Activated naive CD8-positive, alpha-beta T cell treated with anti-CD3 and anti-CD28 coated beads, Interleukin-2, amount 10 ng/mL, durations not matched to agents 7 days and 5 days (primary cell): ENCODE results near the gene ZNF629. TPM values are rescaled to one million over a fixed set of nuclear protein-coding genes. Genes with fewer than 3 reads are reported as not detected.
A peak's percentile ranks its signal among the peaks of the same experiment; 100 is the strongest.

Experiments
- ATAC-seq: fragments of 150-1000 bp; cut with Tn5 transposase; one replicate; pipeline ENCODE4 v1.10.0; 2021; ENCODE audit warnings: low read depth, moderate library complexity
- POLR2A ChIA-PET: fragments of 350-600 bp; sonication (Branson Sonifier 250); formaldehyde crosslinking; loops from one replicate; lab custom pipeline; 2021; ENCODE audit warnings: antibody characterized with exemption; lab: Charles Lee
- DNase-seq: peaks from one replicate; pipeline ENCODE4 v3.0.0; 2021
- H3K27ac Mint-ChIP-seq: one replicate; pipeline ENCODE4 v1.8.0; 2022; ENCODE audit warnings: mild to moderate bottlenecking, mixed read lengths
- H3K27me3 Mint-ChIP-seq: one replicate; pipeline ENCODE4 v1.8.0; 2022; ENCODE audit warnings: mild to moderate bottlenecking, moderate library complexity, mixed read lengths
- H3K36me3 Mint-ChIP-seq: one replicate; pipeline ENCODE4 v1.8.0; 2021; ENCODE audit warnings: mild to moderate bottlenecking, mixed read lengths
- H3K4me1 Mint-ChIP-seq: one replicate; pipeline ENCODE4 v1.8.0; 2021; ENCODE audit warnings: mixed read lengths
- H3K4me3 Mint-ChIP-seq: one replicate; pipeline ENCODE4 v1.8.0; 2022; ENCODE audit warnings: mild to moderate bottlenecking, moderate library complexity, mixed read lengths
- H3K9me3 Mint-ChIP-seq: one replicate; pipeline ENCODE4 v1.8.0; 2021; ENCODE audit warnings: mixed read lengths
- total RNA-seq, 2 experiments: library from RNA; stranded (reverse); gene quantifications; one replicate each; pipeline ENCODE4 v1.2.3, GENCODE V29; 2021

The ZNF629 gene
- total RNA-seq, 2 experiments from 2014 or later: 5.2 to 6.0 TPM

DNA sequence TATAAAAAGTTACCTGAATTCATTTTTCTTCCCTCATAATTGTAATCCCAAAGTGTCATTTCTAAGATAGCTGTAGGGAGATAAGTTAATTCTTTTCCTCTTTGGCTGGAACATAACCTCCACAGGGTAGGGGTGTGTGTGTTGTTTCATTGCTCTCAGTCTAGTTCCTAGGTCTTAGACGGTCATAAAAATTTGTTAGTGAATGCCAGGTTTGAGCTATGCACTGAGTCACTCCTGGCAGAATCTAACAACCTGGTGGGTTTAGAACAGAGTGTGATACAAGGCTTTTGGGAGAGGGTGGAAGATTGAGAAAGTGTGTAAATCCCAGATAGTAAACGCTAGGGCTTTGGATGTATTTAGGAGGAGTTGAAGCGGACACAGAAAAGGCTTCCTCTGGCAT is 39.7 kb downstream of the ZNF629 start:
- peaks cover 20% of the 10 kb centered on the region for H3K4me1 Mint-ChIP-seq
- H3K4me3 Mint-ChIP-seq: peak overlapping the region; percentile 94
- no peaks in the 10 kb centered on the region for H3K27me3 Mint-ChIP-seq
- ATAC-seq (no peak), DNase-seq (no peak)
- H3K36me3 Mint-ChIP-seq: peaks cover 20% of the 10 kb centered on the region
- H3K27ac Mint-ChIP-seq: peak overlapping the region; percentile 91
- no peaks in the 10 kb centered on the region for H3K9me3 Mint-ChIP-seq
- POLR2A ChIA-PET: interaction anchor here (0.7 to 2.4 kb wide), 15 partner anchors 11 to 561 kb away, joined by 3 to 15 read pairs (median 5); partner anchors contain the start of genes CFAP119, FBRS, RNF40 and SRCAP

DNA sequence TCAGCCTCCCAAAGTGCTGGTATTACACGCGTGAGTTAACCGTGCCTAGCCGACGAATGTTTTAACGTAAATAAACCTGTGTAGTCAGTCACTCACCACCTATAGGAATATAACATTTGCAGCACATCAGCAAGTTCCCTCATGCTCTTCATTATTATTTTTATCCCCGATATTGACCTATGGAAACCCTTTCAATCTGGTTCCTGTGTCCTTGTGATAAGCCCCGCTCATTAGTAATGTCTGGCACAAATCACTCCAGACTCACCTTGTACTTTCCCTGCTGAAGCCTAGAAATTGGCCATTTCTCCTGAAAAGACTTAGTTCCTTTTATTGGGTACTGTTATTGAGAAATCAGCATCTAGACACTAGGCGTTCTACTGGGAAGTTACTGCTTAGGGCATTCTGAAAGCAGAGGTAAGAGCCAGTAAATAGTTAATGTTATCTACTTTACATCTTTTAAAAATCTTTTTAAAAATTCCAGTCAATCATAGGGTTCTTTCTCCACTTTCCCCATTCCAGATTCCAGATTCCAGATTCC is 40.3 kb downstream of the ZNF629 start:
- H3K27ac Mint-ChIP-seq: peak overlapping the region; percentile 91
- DNase-seq (no peak), ATAC-seq (no peak)
- peaks cover 20% of the 10 kb centered on the region for H3K4me1 Mint-ChIP-seq
- POLR2A ChIA-PET: interaction anchor here (2.0 to 2.4 kb wide), 2 partner anchors 14 to 49 kb away, joined by 12 to 15 read pairs; partner anchors contain the start of genes CFAP119 and SRCAP
- H3K4me3 Mint-ChIP-seq: no peak overlapping the region
- peaks cover 23% of the 10 kb centered on the region for H3K36me3 Mint-ChIP-seq
- H3K27me3 Mint-ChIP-seq: no peaks in the 10 kb centered on the region
- H3K9me3 Mint-ChIP-seq: no peaks in the 10 kb centered on the region

DNA sequence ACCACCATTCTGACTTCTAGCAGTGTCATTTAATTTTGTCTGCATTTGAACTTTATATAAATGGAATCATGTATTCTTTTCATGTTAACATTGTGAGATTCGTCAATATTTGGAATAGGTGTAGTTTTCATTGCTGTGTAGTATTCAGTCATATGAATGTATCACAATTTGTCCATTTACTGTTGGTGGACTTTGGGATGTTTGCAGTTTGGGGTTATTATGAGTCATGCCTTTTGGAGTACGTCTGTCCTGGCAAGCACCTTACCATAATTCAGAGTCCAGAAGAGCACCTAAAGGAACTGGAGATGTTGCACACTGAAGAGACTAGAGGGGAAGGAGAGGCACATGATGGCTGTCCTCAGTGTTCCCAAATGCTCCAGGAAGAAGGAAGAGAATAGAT is 41.9 kb downstream of the ZNF629 start:
- no peak for DNase-seq
- Mint-ChIP-seq H3K9me3 (no peaks in the 10 kb centered on the region), H3K4me1 (peaks cover 22% of the 10 kb centered on the region), H3K36me3 (peaks cover 22% of the 10 kb centered on the region), H3K27ac (peak overlapping the region; percentile 7), H3K27me3 (no peaks in the 10 kb centered on the region), H3K4me3 (no peak overlapping the region)
- no peak for ATAC-seq
- POLR2A ChIA-PET: no interaction called here

DNA sequence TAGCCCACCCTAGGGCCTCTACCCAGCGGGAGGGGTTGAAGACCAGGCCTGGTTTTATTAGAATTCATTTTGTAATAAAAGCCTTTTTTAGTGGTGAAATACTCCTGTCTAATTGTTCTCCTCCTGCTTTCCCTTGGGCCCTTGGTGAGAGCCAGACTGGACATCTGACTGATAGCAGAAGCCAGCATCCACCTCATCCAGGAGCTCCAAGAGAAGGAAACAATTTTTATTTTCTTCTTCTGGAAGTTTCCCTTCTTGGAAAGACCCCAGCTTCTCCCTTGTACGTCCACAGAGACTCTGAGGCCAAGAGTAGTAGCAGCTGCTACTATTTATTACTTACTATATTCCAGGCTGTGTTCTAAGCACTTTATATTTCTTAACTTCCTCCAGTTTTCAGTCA is 42.8 kb downstream of the ZNF629 start:
- Mint-ChIP-seq H3K9me3 (no peaks in the 10 kb centered on the region), H3K4me3 (no peak overlapping the region), H3K27ac (no peak overlapping the region), H3K36me3 (peaks cover 19% of the 10 kb centered on the region), H3K27me3 (no peaks in the 10 kb centered on the region), H3K4me1 (peaks cover 15% of the 10 kb centered on the region)
- ATAC-seq: no peak
- POLR2A ChIA-PET: interaction anchor here (1.0 kb wide), 1 partner anchor 12 kb away, joined by 3 read pairs; no protein-coding TSS in a partner anchor
- no peak for DNase-seq

DNA sequence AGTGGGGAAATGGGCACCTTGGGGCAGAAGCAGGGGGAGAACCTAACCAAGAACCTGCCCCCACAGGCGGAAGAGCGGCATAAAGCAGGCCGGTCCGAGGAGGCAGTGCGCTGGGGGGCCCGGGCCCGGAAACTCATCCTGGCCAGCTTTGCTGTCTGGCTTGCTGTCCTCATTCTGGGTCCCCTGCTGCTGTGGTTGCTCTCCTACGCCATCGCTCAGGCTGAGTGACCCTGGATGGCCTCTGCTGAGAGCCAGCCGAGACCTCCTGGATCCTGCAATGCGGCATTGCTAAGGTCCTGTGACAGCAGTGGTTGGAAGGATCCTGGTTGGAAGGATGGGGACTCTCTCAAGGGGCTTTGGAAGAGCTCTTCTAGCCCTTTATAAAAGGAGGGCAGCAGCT is 43.3 kb downstream of the ZNF629 start:
- Mint-ChIP-seq H3K27ac (peak overlapping the region; percentile 5), H3K4me3 (no peak overlapping the region), H3K4me1 (peaks cover 13% of the 10 kb centered on the region), H3K27me3 (no peaks in the 10 kb centered on the region), H3K36me3 (peaks cover 17% of the 10 kb centered on the region), H3K9me3 (no peaks in the 10 kb centered on the region)
- DNase-seq: no peak
- POLR2A ChIA-PET: interaction anchor here (1.0 kb wide), 1 partner anchor 11 kb away, joined by 3 read pairs; no protein-coding TSS in a partner anchor
- no peak for ATAC-seq

DNA sequence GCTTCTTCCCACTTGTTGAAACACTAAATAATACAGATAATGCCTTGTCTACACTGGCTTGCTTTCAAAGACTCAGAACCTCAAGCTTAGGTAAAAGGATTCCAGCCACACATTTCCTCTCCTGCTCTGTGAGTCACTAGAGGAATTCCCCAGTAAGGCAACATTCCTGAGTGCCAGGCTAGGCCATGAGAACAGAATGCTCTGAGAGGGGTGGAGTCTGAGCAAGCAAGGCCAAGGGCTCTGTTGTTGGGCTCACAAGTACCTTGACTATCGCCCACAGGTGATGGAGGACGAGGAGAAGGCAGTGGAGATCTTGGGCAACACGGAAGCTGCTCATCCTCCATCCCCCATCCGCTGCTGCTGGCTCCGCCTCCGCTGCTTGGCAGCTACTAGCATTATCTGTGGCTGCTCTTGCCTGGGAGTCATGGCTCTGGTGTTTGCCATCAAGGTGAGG is 45.5 kb downstream of the ZNF629 start:
- Mint-ChIP-seq H3K4me3 (no peak overlapping the region), H3K4me1 (peaks cover 3% of the 10 kb centered on the region), H3K27me3 (no peaks in the 10 kb centered on the region), H3K36me3 (peaks cover 17% of the 10 kb centered on the region), H3K27ac (no peak overlapping the region), H3K9me3 (no peaks in the 10 kb centered on the region)
- POLR2A ChIA-PET: no interaction called here
- ATAC-seq (no peak), DNase-seq (no peak)

DNA sequence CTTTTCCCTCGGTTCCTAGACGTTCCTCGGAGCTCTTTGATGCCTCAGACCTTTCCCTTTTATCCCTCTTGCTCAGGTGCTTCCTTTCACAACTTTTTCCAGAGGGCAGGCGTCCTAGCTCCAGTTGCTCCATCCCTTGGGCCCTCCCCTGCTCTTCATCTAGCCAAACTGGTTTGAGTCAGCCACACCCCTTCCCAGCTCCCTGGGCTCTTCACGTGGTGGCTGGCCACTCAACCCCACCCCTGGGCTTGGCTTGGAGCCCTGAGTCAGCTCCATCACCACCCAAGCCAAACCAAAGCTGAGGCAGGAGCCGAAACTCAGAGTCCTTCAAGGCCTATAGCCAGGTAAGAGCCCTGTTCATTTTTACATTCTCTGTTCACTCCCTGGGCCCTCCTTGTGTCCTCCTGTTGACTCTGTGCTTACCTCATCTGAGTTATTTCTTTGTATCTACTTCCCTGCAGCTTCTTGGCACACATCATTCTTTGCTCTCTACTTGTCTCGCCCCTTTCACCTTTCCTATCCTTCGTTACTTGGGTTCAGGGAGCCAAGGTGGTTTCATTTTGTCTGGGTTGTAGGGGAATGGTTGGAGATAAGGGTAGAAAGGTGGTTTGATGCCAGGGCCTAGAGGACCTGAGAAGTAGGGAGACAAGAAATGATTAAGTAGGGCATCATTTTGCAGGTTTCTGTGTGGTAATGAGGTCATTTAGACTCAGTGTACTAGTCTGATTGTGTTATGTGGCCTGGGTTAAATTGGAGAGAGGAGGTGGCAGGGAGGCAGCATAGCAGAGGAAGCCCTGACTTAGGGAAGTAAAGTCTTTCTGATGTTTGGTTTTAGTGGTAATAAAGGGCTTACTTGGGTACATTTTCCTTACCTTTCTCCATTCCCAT is 46.4 kb downstream of the ZNF629 start:
- POLR2A ChIA-PET: no interaction called here
- Mint-ChIP-seq H3K4me3 (no peak overlapping the region), H3K9me3 (no peaks in the 10 kb centered on the region), H3K36me3 (peaks cover 21% of the 10 kb centered on the region), H3K4me1 (peaks cover 3% of the 10 kb centered on the region), H3K27me3 (no peaks in the 10 kb centered on the region), H3K27ac (peak overlapping the region; percentile 3)
- no peak for DNase-seq
- ATAC-seq: no peak

DNA sequence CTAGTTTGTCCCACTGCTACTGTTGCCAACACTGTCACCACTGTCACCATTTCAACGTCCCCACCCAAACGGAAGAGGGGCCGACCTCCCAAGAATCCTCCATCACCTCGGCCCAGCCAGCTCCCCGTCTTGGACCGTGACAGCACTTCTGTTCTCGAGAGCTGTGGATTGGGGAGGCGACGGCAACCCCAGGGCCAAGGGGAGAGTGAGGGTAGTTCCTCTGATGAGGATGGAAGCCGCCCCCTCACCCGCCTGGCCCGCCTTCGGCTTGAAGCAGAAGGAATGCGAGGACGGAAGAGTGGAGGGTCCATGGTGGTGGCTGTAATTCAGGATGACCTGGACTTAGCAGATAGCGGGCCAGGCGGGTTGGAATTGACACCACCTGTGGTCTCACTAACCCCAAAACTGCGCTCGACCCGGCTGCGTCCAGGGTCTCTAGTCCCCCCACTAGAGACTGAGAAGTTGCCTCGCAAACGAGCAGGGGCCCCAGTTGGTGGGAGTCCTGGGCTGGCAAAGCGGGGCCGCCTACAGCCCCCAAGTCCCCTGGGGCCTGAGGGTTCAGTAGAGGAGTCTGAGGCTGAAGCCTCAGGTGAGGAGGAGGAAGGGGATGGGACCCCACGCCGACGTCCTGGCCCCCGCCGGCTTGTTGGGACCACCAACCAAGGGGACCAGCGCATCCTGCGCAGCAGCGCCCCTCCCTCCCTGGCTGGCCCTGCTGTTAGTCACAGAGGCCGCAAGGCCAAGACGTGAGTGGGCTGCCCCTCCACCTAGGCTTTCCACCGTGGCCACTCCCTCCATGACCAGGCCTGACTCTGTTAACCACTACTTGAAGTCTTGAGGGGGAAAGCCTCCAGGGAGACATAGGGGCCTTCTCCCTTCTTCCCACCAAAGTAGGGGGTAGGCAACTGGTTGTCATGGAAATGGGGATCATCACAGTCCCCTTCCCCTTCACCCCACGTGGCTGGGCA is 47.7 kb downstream of the ZNF629 start:
- ATAC-seq: no peak
- Mint-ChIP-seq H3K4me1 (peaks cover 3% of the 10 kb centered on the region), H3K4me3 (no peak overlapping the region), H3K36me3 (peaks cover 18% of the 10 kb centered on the region), H3K9me3 (no peaks in the 10 kb centered on the region), H3K27me3 (no peaks in the 10 kb centered on the region), H3K27ac (peak overlapping the region; percentile 63)
- DNase-seq: no peak
- POLR2A ChIA-PET: interaction anchor here (1.3 kb wide), 1 partner anchor 9 kb away, joined by 4 read pairs; the partner anchor contains the start of gene PHKG2

DNA sequence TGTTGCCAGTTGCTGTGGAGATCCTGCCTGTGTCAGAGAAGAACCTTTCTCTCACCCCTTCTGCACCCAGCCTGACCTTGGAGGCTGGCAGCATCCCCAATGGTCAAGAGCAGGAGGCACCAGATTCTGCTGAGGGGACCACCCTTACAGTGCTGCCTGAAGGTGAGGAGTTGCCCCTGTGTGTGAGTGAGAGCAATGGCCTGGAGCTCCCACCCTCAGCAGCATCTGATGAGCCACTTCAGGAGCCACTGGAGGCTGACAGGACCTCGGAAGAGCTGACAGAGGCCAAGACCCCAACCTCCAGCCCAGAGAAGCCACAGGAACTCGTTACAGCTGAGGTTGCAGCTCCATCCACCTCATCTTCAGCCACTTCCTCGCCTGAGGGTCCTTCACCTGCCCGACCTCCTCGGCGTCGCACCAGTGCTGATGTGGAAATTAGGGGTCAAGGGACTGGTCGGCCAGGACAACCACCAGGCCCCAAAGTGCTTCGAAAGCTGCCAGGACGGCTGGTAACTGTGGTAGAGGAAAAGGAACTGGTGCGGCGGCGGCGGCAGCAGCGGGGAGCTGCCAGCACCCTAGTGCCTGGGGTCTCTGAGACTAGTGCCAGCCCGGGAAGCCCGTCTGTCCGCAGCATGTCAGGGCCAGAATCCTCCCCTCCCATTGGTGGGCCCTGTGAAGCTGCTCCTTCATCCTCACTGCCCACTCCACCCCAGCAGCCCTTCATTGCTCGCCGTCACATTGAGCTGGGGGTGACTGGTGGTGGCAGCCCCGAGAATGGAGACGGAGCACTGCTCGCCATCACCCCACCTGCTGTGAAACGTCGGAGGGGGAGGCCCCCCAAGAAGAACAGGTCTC is 49.0 kb downstream of the ZNF629 start:
- DNase-seq (no peak), ATAC-seq (no peak)
- no peaks in the 10 kb centered on the region for H3K9me3 Mint-ChIP-seq
- H3K4me1 Mint-ChIP-seq: peaks cover 3% of the 10 kb centered on the region
- no peak overlapping the region for H3K27ac Mint-ChIP-seq
- POLR2A ChIA-PET: interaction anchor here (1.3 to 1.5 kb wide), 2 partner anchors 10 kb away, joined by 4 to 5 read pairs; partner anchors contain the start of gene PHKG2
- no peaks in the 10 kb centered on the region for H3K27me3 Mint-ChIP-seq
- H3K36me3 Mint-ChIP-seq: peaks cover 24% of the 10 kb centered on the region
- H3K4me3 Mint-ChIP-seq: no peak overlapping the region

DNA sequence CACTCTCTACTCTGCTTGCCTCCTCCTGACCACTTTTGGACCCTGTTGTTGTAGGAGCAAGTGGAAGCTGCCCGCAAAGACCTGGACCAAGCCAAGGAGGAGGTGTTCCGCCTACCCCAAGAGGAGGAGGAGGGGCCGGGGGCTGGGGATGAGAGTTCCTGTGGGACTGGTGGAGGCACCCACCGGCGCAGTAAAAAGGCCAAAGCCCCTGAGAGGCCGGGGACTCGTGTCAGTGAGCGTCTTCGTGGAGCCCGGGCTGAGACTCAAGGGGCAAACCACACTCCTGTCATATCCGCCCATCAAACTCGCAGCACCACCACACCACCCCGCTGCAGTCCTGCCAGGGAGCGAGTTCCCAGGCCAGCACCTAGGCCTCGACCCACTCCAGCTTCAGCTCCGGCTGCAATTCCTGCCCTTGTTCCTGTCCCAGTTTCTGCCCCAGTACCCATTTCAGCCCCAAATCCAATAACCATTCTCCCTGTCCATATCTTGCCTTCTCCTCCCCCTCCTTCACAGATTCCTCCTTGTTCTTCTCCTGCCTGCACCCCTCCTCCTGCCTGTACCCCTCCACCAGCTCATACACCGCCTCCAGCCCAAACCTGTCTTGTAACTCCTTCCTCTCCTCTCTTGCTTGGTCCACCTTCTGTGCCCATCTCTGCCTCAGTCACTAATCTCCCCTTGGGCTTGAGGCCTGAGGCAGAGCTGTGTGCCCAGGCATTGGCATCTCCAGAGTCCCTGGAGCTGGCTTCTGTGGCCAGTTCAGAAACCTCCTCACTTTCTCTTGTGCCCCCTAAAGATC is 49.8 kb downstream of the ZNF629 start:
- Mint-ChIP-seq H3K4me3 (no peak overlapping the region), H3K36me3 (peaks cover 27% of the 10 kb centered on the region), H3K27ac (no peak overlapping the region), H3K4me1 (peaks cover 3% of the 10 kb centered on the region), H3K9me3 (no peaks in the 10 kb centered on the region), H3K27me3 (no peaks in the 10 kb centered on the region)
- ATAC-seq (no peak), DNase-seq (no peak)
- POLR2A ChIA-PET: interaction anchor here (1.5 kb wide), 1 partner anchor 10 kb away, joined by 5 read pairs; no protein-coding TSS in a partner anchor

DNA sequence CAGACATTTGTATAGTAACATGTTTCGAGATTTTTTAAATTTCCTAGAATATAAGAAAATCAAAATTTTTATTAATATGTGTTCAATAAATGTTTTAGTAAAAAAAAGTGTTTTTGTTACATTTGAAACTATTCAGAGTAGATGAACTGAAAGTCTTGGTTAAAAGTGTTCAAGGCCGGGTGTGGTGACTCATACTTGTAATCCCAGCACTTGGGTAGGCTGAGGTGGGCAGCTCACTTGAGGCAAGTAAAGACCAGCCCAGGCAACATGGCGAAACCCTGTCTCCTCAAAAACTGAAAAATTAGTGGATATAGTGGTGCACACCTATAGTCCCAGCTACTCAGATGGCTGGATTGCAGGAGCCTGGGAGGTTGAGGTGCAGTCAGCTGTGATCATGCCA is 55.6 kb downstream of the ZNF629 start:
- no peak for ATAC-seq
- H3K4me1 Mint-ChIP-seq: no peaks in the 10 kb centered on the region

More for the DNA sequence above, 55.6 kb downstream of the ZNF629 start:
- Mint-ChIP-seq H3K27me3 (no peaks in the 10 kb centered on the region), H3K27ac (no peak overlapping the region), H3K4me3 (no peak overlapping the region), H3K9me3 (no peaks in the 10 kb centered on the region), H3K36me3 (peaks cover 27% of the 10 kb centered on the region)
- DNase-seq: no peak
- POLR2A ChIA-PET: interaction anchor here (1.7 kb wide), 1 partner anchor 20 kb away, joined by 3 read pairs; no protein-coding TSS in a partner anchor
